HCT116 (cell line): ENCODE data around the gene PRKN. TPM values are rescaled to one million over a fixed set of nuclear protein-coding genes. Genes with fewer than 3 reads are reported as not detected.

Experiments used
- ATAC-seq: fragments of 200-7000 bp; cut with Tn5 transposase; 2 replicates; pipeline ENCODE4 v1.9.1; 2020; ENCODE audit warnings: mild to moderate bottlenecking, moderate library complexity
- BruUV-seq: library from RNA; stranded (reverse); fragments of 400-500 nt; replicated peaks from 2 replicates; lab custom pipeline; 2021; lab: Mats Ljungman, UMichigan
- CTCF ChIA-PET: fragments of 300-600 bp; sonication (Branson Sonifier 250); formaldehyde crosslinking; loops from one replicate; lab custom pipeline; 2021; ENCODE audit warnings: antibody characterized with exemption; lab: Charles Lee
- POLR2A ChIA-PET: fragments of 300-600, 350-600 bp; sonication (Branson Sonifier 250); formaldehyde crosslinking; loops from one replicate; lab custom pipeline; 2021; ENCODE audit warnings: antibody characterized with exemption; lab: Charles Lee
- RAD21 ChIA-PET, 2 experiments: fragments of 300-600 bp; sonication (Branson Sonifier 250); formaldehyde crosslinking; loops; one replicate each; lab custom pipeline; 2023; ENCODE audit warnings: low total read pairs in 2 of 2; ENCODE audit not compliant: uncharacterized antibody in 2 of 2, unreplicated experiment in 2 of 2, low non-redundant PET in 1 of 2; lab: Charles Lee
- DNase-seq: peaks from one replicate; pipeline ENCODE4 v3.0.0-alpha.2; 2010; ENCODE audit warnings: low read depth, low spot score
- H2AFZ ChIP-seq: fragments of 200-600 bp; shearing (Covaris generic), sonication (generic); 2 replicates; pipeline ENCODE4 v1.6.1; 2017; ENCODE audit warnings: low read depth, mixed run types, mixed read lengths, antibody characterized with exemption, low read length; ENCODE audit not compliant: poor library complexity, severe bottlenecking
- H3K27ac ChIP-seq: 2 replicates; pipeline ENCODE4 v1.5.1; 2012; ENCODE audit warnings: low read depth, low read length
- H3K27me3 ChIP-seq: fragments of 200-600 bp; sonication (generic); 2 replicates; pipeline ENCODE4 v1.6.1; 2016; ENCODE audit warnings: mixed run types, low read length, mixed read lengths; ENCODE audit not compliant: insufficient read depth
- H3K36me3 ChIP-seq, 2 experiments: fragments of 200-500 bp in 1 of 2; fragments of 200-600 bp in 1 of 2; sonication (Bioruptor generic) in 1 of 2; sonication (generic) in 1 of 2; 2 replicates each; pipeline versions ENCODE4 v1.5.1 to v1.6.1; 2014 to 2016; ENCODE audit warnings: low read length in 2 of 2, inconsistent platforms in 1 of 2, mixed read lengths in 1 of 2, mixed run types in 1 of 2; ENCODE audit not compliant: insufficient read depth in 2 of 2, control insufficient read depth in 1 of 2
- H3K4me1 ChIP-seq, 2 experiments: fragments of 200-600 bp in 1 of 2; sonication (generic) in 1 of 2; 2 replicates each; pipeline versions ENCODE4 v1.5.1 to v1.6.1; 2012 to 2017; ENCODE audit warnings: low read length in 2 of 2, inconsistent platforms in 1 of 2, mild to moderate bottlenecking in 1 of 2, mixed read lengths in 1 of 2, mixed run types in 1 of 2, moderate library complexity in 1 of 2; ENCODE audit not compliant: insufficient read depth in 2 of 2, control insufficient read depth in 1 of 2
- H3K4me2 ChIP-seq: fragments of 200-600 bp; sonication (generic); 2 replicates; pipeline ENCODE4 v1.6.1; 2017; ENCODE audit warnings: mixed run types, low read length, mixed read lengths
- H3K4me3 ChIP-seq, 2 experiments: fragments of 200-600 bp in 1 of 2; sonication (generic) in 1 of 2; replicated peaks in 1 of 2; 2 replicates each; pipeline ENCODE4 v1.5.1; 2011 to 2016; ENCODE audit warnings: low read length in 2 of 2, control low read depth in 1 of 2, low read depth in 1 of 2, mild to moderate bottlenecking in 1 of 2, mixed read lengths in 1 of 2, mixed run types in 1 of 2
- H3K79me2 ChIP-seq: fragments of 200-600 bp; sonication (generic); 2 replicates; pipeline ENCODE4 v1.6.1; 2017; ENCODE audit warnings: mild to moderate bottlenecking, mixed run types, low read length, moderate library complexity, mixed read lengths; ENCODE audit not compliant: insufficient read depth
- H3K9ac ChIP-seq: fragments of 200-600 bp; sonication (generic); 2 replicates; pipeline ENCODE4 v1.6.1; 2016; ENCODE audit warnings: low read length, mixed read lengths
- H3K9me2 ChIP-seq: fragments of 200-600 bp; sonication (generic), shearing (Covaris generic); 2 replicates; pipeline ENCODE4 v1.6.1; 2017; ENCODE audit warnings: mixed run types, mild to moderate bottlenecking, moderate library complexity; ENCODE audit not compliant: insufficient read depth
- H3K9me3 ChIP-seq, 2 experiments: fragments of 200-500 bp in 1 of 2; fragments of 200-600 bp in 1 of 2; sonication (Bioruptor generic) in 1 of 2; sonication (generic) in 1 of 2; 2 replicates each; pipeline ENCODE4 v1.6.1; 2014 to 2017; ENCODE audit warnings: low read length in 2 of 2, mixed read lengths in 2 of 2, inconsistent platforms in 1 of 2, low read depth in 1 of 2, mild to moderate bottlenecking in 1 of 2, mixed run types in 1 of 2, moderate library complexity in 1 of 2; ENCODE audit not compliant: control insufficient read depth in 1 of 2, insufficient read depth in 1 of 2
- H4K20me1 ChIP-seq: fragments of 200-600 bp; sonication (generic), shearing (Covaris generic); 2 replicates; pipeline ENCODE4 v1.6.1; 2017; ENCODE audit warnings: mixed run types, mild to moderate bottlenecking, moderate library complexity; ENCODE audit not compliant: insufficient read depth
- CTCF ChIP-seq, 3 experiments: fragments of 200-600 bp in 1 of 3; sonication (generic) in 1 of 3; IDR thresholded peaks in 2 of 3; conservative IDR thresholded peaks in 1 of 3; 2 replicates each; pipeline ENCODE4 v1.5.1; 2012 to 2017; ENCODE audit warnings: low read depth in 2 of 3, low read length in 2 of 3, antibody characterized with exemption in 1 of 3, borderline replicate concordance in 1 of 3, control low read depth in 1 of 3, mild to moderate bottlenecking in 1 of 3, mixed read lengths in 1 of 3, mixed run types in 1 of 3, moderate library complexity in 1 of 3; ENCODE audit not compliant: insufficient read depth in 1 of 3
- EGR1 ChIP-seq: IDR thresholded peaks from 2 replicates; pipeline ENCODE4 v1.6.1; 2012; ENCODE audit warnings: low read depth
- EZH2phosphoT487 ChIP-seq: fragments of 200-600 bp; IDR thresholded peaks from 2 replicates; pipeline ENCODE4 v1.6.1; 2018; ENCODE audit warnings: antibody characterized with exemption, borderline replicate concordance
- FOSL1 ChIP-seq: IDR thresholded peaks from 2 replicates; pipeline ENCODE4 v1.6.1; 2012; ENCODE audit warnings: low read depth
- JUND ChIP-seq: IDR thresholded peaks from 2 replicates; pipeline ENCODE4 v1.6.1; 2012
- MAX ChIP-seq: IDR thresholded peaks from 2 replicates; pipeline ENCODE4 v1.6.1; 2012
- POLR2A ChIP-seq: IDR thresholded peaks from 2 replicates; pipeline ENCODE4 v1.7.0; 2011; ENCODE audit warnings: borderline replicate concordance; ENCODE audit not compliant: insufficient read depth, insufficient read length; ENCODE audit errors: extremely low read depth
- SP1 ChIP-seq: IDR thresholded peaks from 2 replicates; pipeline ENCODE4 v1.6.1; 2012; ENCODE audit warnings: low read depth
- YY1 ChIP-seq: IDR thresholded peaks from 2 replicates; pipeline ENCODE4 v1.6.1; 2011; ENCODE audit warnings: low read length, low read depth, moderate library complexity, mild to moderate bottlenecking; ENCODE audit not compliant: insufficient replicate concordance; ENCODE audit errors: extremely low read depth
- ZBTB33 ChIP-seq: IDR thresholded peaks from 2 replicates; pipeline ENCODE4 v1.6.1; 2011; ENCODE audit warnings: mild to moderate bottlenecking, low read length, moderate library complexity; ENCODE audit not compliant: insufficient replicate concordance; ENCODE audit errors: extremely low read depth
- ZNF274 ChIP-seq: fragments of 200-500 bp; sonication (Bioruptor generic); IDR thresholded peaks from 2 replicates; pipeline ENCODE4 v1.6.1; 2014; ENCODE audit warnings: mild to moderate bottlenecking, low read depth, low read length, inconsistent platforms
- intact Hi-C: fragments of 100-400 bp; cut with micrococcal nuclease; formaldehyde crosslinking; loops from 2 replicates; pipeline ENCODE4 v1.10.0; 2022
- total RNA-seq: library from RNA; stranded (reverse); gene quantifications from one replicate; pipeline ENCODE4 v1.2.1, GENCODE V29; 2021; ENCODE audit not compliant: unreplicated experiment
- TF ChIP-seq, protein P1 (sequence below): IDR thresholded peaks from 2 replicates; pipeline ENCODE4 v1.6.1; 2012

The PRKN gene
- total RNA-seq, 1 experiment from 2014 or later: 2.6 TPM

- ATAC-seq (no peak), DNase-seq (no peak)
- Histone ChIP-seq H3K9me2 (no peaks in the 10 kb centered on the region), H4K20me1 (no peaks in the 10 kb centered on the region), H3K4me3 (no peak overlapping the region), H3K9ac (no peak overlapping the region), H3K36me3 (no peaks in the 10 kb centered on the region), H2AFZ (no peak overlapping the region), H3K27ac (no peak overlapping the region), H3K4me2 (no peak overlapping the region), H3K27me3 (no peaks in the 10 kb centered on the region), H3K9me3 (no peaks in the 10 kb centered on the region), H3K79me2 (no peaks in the 10 kb centered on the region), H3K4me1 (no peaks in the 10 kb centered on the region)
- ChIA-PET CTCF (no interaction called here), RAD21 (no interaction called here), POLR2A (no interaction called here)
- no TSS peak for BruUV-seq
- no peak for TF ChIP-seq SP1
- no peak for TF ChIP-seq JUND
- TF ChIP-seq ZBTB33: no peak
- TF ChIP-seq POLR2A: no peak
- TF ChIP-seq, protein P1, sequence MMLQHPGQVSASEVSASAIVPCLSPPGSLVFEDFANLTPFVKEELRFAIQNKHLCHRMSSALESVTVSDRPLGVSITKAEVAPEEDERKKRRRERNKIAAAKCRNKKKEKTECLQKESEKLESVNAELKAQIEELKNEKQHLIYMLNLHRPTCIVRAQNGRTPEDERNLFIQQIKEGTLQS: no peak
- intact Hi-C loops: loop anchor here (10.0 kb wide), 1 partner anchor 362 kb away; no protein-coding TSS in a partner anchor
Observed at GRCh38 chr6:161832622-161833021, 894.9 kb downstream of the PRKN start.

GRCh38 chr6:161830866-161831616 is 896.5 kb downstream of the PRKN start:
- H3K9me3 ChIP-seq: no peaks in the 10 kb centered on the region
- H3K79me2 ChIP-seq: no peaks in the 10 kb centered on the region
- ChIA-PET CTCF (no interaction called here), POLR2A (no interaction called here), RAD21 (no interaction called here)
- ATAC-seq (no peak), DNase-seq (no peak)
- no peak overlapping the region for H3K4me2 ChIP-seq
- H2AFZ ChIP-seq: no peak overlapping the region
- H3K4me1 ChIP-seq: no peaks in the 10 kb centered on the region
- H4K20me1 ChIP-seq: no peaks in the 10 kb centered on the region
- H3K36me3 ChIP-seq: no peaks in the 10 kb centered on the region
- no TSS peak for BruUV-seq
- H3K9me2 ChIP-seq: no peaks in the 10 kb centered on the region
- intact Hi-C loops: loop anchor here (10.0 kb wide), 1 partner anchor 364 kb away; no protein-coding TSS in a partner anchor
- no peaks in the 10 kb centered on the region for H3K27me3 ChIP-seq
- no peak overlapping the region for H3K9ac ChIP-seq
- no peak overlapping the region for H3K4me3 ChIP-seq
- no peak overlapping the region for H3K27ac ChIP-seq
- no peak for TF ChIP-seq FOSL1
- TF ChIP-seq EZH2phosphoT487: no peak
- no peak for TF ChIP-seq EGR1
- no peak for TF ChIP-seq CTCF (IDR thresholded peaks at IDR 0.05 in 2 of 3, conservative IDR thresholded peaks at IDR 0.05 in 1 of 3; ENCODE audit: borderline replicate concordance in 1 of 3, insufficient read depth in 1 of 3, low read depth in 2 of 3, low read length in 2 of 3)
- TF ChIP-seq MAX: no peak
- TF ChIP-seq ZBTB33: no peak
- no peak for TF ChIP-seq YY1
- TF ChIP-seq ZNF274: no peak
